Endothelial cell of umbilical vein (primary cell): ENCODE data around the gene ADGRD2. TPM values are rescaled to one million over a fixed set of nuclear protein-coding genes. Genes with fewer than 3 reads are reported as not detected.

Experiments used
- BruUV-seq: library from RNA; stranded (reverse); fragments of 400-500 nt; replicated peaks from 2 replicates; lab custom pipeline; 2021; lab: Mats Ljungman, UMichigan
- CTCF ChIA-PET: fragments of 300-600, 350-600 bp; sonication (Branson Sonifier 250); formaldehyde crosslinking; loops from one replicate; lab custom pipeline; 2021; ENCODE audit warnings: antibody characterized with exemption, inconsistent platforms; lab: Charles Lee
- POLR2A ChIA-PET: fragments of 300-600, 350-600 bp; sonication (Branson Sonifier 250); formaldehyde crosslinking; loops from one replicate; lab custom pipeline; 2021; ENCODE audit warnings: antibody characterized with exemption, inconsistent platforms; lab: Charles Lee
- DNase-seq: peaks from one replicate; pipeline ENCODE4 v3.0.0-alpha.2; 2011; ENCODE audit warnings: low read depth, low spot score
- FAIRE-seq: peaks from 2 replicates; lab custom pipeline; 2011; peaks lifted over from hg19 to GRCh38; lab: Jason Lieb, UNC
- H2AFZ ChIP-seq: 2 replicates; pipeline ENCODE4 v1.6.0; 2012; ENCODE audit warnings: low read depth, low read length, control low read depth, inconsistent platforms
- H3K27ac ChIP-seq: 2 replicates; pipeline ENCODE4 v1.5.1; 2011; ENCODE audit warnings: low read depth, mild to moderate bottlenecking, control low read depth, low read length, moderate library complexity; ENCODE audit not compliant: insufficient read depth
- H3K27me3 ChIP-seq, 2 experiments: 2 replicates each; pipeline versions ENCODE4 v1.6.0 to v1.6.1; 2011; ENCODE audit warnings: low read length in 2 of 2, mixed read lengths in 1 of 2; ENCODE audit not compliant: control insufficient read depth in 2 of 2, insufficient read depth in 2 of 2
- H3K36me3 ChIP-seq, 2 experiments: 2 replicates in 1 of 2; 3 replicates in 1 of 2; pipeline ENCODE4 v1.5.1; 2011; ENCODE audit warnings: low read length in 2 of 2, mild to moderate bottlenecking in 1 of 2, moderate library complexity in 1 of 2; ENCODE audit not compliant: control insufficient read depth in 2 of 2, insufficient read depth in 2 of 2; ENCODE audit errors: extremely low read depth in 1 of 2
- H3K4me1 ChIP-seq: 3 replicates; pipeline ENCODE4 v1.5.1; 2011; ENCODE audit warnings: mild to moderate bottlenecking, low read length; ENCODE audit not compliant: control insufficient read depth, insufficient read depth; ENCODE audit errors: extremely low read depth
- H3K4me2 ChIP-seq: 2 replicates; pipeline ENCODE4 v1.6.1; 2011; ENCODE audit warnings: low read length, control low read depth, mixed read lengths; ENCODE audit not compliant: insufficient read depth
- H3K4me3 ChIP-seq, 3 experiments: fragments of 200-600 bp in 1 of 3; sonication (generic), shearing (Covaris generic) in 1 of 3; replicated peaks in 1 of 3; 2 replicates each; pipeline ENCODE4 v1.5.1; 2011 to 2016; ENCODE audit warnings: control low read depth in 3 of 3, low read length in 3 of 3, mild to moderate bottlenecking in 2 of 3, inconsistent platforms in 1 of 3, low read depth in 1 of 3, moderate library complexity in 1 of 3; ENCODE audit not compliant: insufficient read depth in 1 of 3
- H3K79me2 ChIP-seq: 2 replicates; pipeline ENCODE4 v1.6.0; 2012; ENCODE audit warnings: low read length, inconsistent platforms; ENCODE audit not compliant: control insufficient read depth, insufficient read depth
- H3K9ac ChIP-seq: replicated peaks from 2 replicates; pipeline ENCODE3; 2011; ENCODE audit warnings: low read length, control low read depth; ENCODE audit not compliant: insufficient read depth; ENCODE audit errors: extremely low read depth
- H3K9me1 ChIP-seq: replicated peaks from 3 replicates; pipeline ENCODE4 v1.6.0; 2011; ENCODE audit warnings: mild to moderate bottlenecking, low read length; ENCODE audit not compliant: control insufficient read depth, insufficient read depth; ENCODE audit errors: extremely low read depth
- H3K9me3 ChIP-seq: replicated peaks from 2 replicates; pipeline ENCODE4 v1.5.1; 2012; ENCODE audit warnings: low read length, inconsistent platforms; ENCODE audit not compliant: control insufficient read depth, insufficient read depth
- H4K20me1 ChIP-seq: replicated peaks from 2 replicates; pipeline ENCODE3; 2011; ENCODE audit warnings: mild to moderate bottlenecking, low read length; ENCODE audit not compliant: control insufficient read depth, insufficient read depth; ENCODE audit errors: extremely low read depth
- CTCF ChIP-seq, 2 donors: IDR thresholded peaks; 1 replicate in 1 of 2; 2 replicates in 1 of 2; pipeline ENCODE4 v1.5.1; 2011; ENCODE audit warnings: low read length in 2 of 2, mild to moderate bottlenecking in 2 of 2, moderate library complexity in 2 of 2, control low read depth in 1 of 2, inconsistent platforms in 1 of 2, low read depth in 1 of 2; ENCODE audit not compliant: insufficient read depth in 1 of 2; ENCODE audit errors: extremely low read depth in 1 of 2
- EZH2 ChIP-seq: IDR thresholded peaks from 2 replicates; pipeline ENCODE4 v1.6.1; 2012; ENCODE audit warnings: borderline replicate concordance, low read depth, mild to moderate bottlenecking, moderate library complexity, low read length, inconsistent platforms; ENCODE audit not compliant: severe bottlenecking
- FOS ChIP-seq: IDR thresholded peaks from 2 replicates; pipeline ENCODE4 v1.6.1; 2011; ENCODE audit warnings: mild to moderate bottlenecking, low read length, moderate library complexity, borderline replicate concordance; ENCODE audit not compliant: insufficient read depth
- GATA2 ChIP-seq: IDR thresholded peaks from 2 replicates; pipeline ENCODE4 v1.7.0; 2011; ENCODE audit warnings: low read depth, mild to moderate bottlenecking, moderate library complexity, mixed read lengths, low read length; ENCODE audit not compliant: insufficient read length, insufficient read depth
- MAX ChIP-seq: IDR thresholded peaks from 2 replicates; pipeline ENCODE4 v1.6.1; 2011; ENCODE audit not compliant: insufficient read depth, insufficient read length
- MYC ChIP-seq: IDR thresholded peaks from one replicate; pipeline ENCODE4 v1.6.1; 2011; ENCODE audit warnings: mild to moderate bottlenecking, low read depth, low read length
- POLR2A ChIP-seq: IDR thresholded peaks from 2 replicates; pipeline ENCODE4 v1.6.1; 2012; ENCODE audit warnings: low read depth, mild to moderate bottlenecking, control low read depth, low read length
- POLR2AphosphoS5 ChIP-seq: IDR thresholded peaks from 2 replicates; pipeline ENCODE4 v1.6.1; 2012; ENCODE audit warnings: low read depth, mild to moderate bottlenecking, control low read depth, low read length, moderate library complexity; ENCODE audit not compliant: insufficient read depth
- dilution Hi-C: fragments of 300-500 bp; cut with MboI; formaldehyde crosslinking; loops from one replicate; pipeline ENCODE4 v1.15.0; 2019; ENCODE audit warnings: low sequenced_read_pairs; ENCODE audit not compliant: extremely low pct_ligation_motif_present
- intact Hi-C: fragments of 100-400 bp; cut with micrococcal nuclease; formaldehyde crosslinking; loops from one replicate; pipeline ENCODE4 v1.10.0; 2022
- polyA plus RNA-seq, 4 experiments: library from polyadenylated mRNA; depleted of rRNA in 3 of 4; stranded (reverse) in 3 of 4; unstranded in 1 of 4; fragments of >200 nt; gene quantifications; 2 replicates each; pipeline versions ENCODE4 v1.2.1 to v1.2.3, GENCODE V29; 2011 to 2012; ENCODE audit warnings: missing spikeins in 1 of 4
- total RNA-seq: library from RNA; stranded (reverse); gene quantifications from 2 replicates; pipeline ENCODE4 v1.2.3, GENCODE V29; 2021

The ADGRD2 gene
- total and polyA plus RNA-seq, 2 donors (not counting 3 experiments of a cell fraction or from before 2014, with no cell fraction given) = not detected

- ChIA-PET POLR2A (no interaction called here), CTCF (no interaction called here)
- intact Hi-C loops = no loop called here
These were observed 53.7 kb downstream of the ADGRD2 start for GRCh38 chr9:124503713-124504529.

GRCh38 chr9:124504530-124505005 lies 54.3 kb downstream of the ADGRD2 start:
- Histone ChIP-seq H3K9ac (no peak overlapping the region), H3K27me3 (peaks cover 41 to 50% of the 10 kb centered on the region in 2 experiments), H3K4me1 (no peaks in the 10 kb centered on the region), H2AFZ (no peak overlapping the region), H3K4me2 (no peak overlapping the region), H3K4me3 (no peak overlapping the region), H3K27ac (no peak overlapping the region), H3K9me3 (no peaks in the 10 kb centered on the region), H3K79me2 (no peaks in the 10 kb centered on the region), H3K36me3 (no peaks in the 10 kb centered on the region), H3K9me1 (no peaks in the 10 kb centered on the region), H4K20me1 (no peaks in the 10 kb centered on the region)
- TF ChIP-seq CTCF (IDR thresholded peaks at IDR 0.05; ENCODE audit: extremely low read depth in 1 of 2, insufficient read depth in 1 of 2, low read depth in 1 of 2, low read length in 2 of 2) (no peak), POLR2AphosphoS5 (no peak), MYC (no peak), MAX (no peak), FOS (no peak), GATA2 (no peak), EZH2 (peak; percentile 81), POLR2A (no peak)
- ChIA-PET CTCF (no interaction called here), POLR2A (no interaction called here)
- intact Hi-C loops (no loop called here), dilution Hi-C loops (no loop called here)
- no peak for DNase-seq
- BruUV-seq = no TSS peak
- no peak for FAIRE-seq

More at GRCh38 chr9:124503713-124504529, 53.7 kb downstream of the ADGRD2 start:
- H3K9me3 ChIP-seq = no peaks in the 10 kb centered on the region
- DNase-seq (no peak), FAIRE-seq (no peak)
- no peak overlapping the region for H3K4me3 ChIP-seq
- no peak overlapping the region for H3K27ac ChIP-seq
- TF ChIP-seq POLR2A (no peak), MAX (no peak), EZH2 (peak; percentile 98)
- H3K4me1 ChIP-seq = no peaks in the 10 kb centered on the region
- BruUV-seq = no TSS peak
- H2AFZ ChIP-seq = no peak overlapping the region
- no peaks in the 10 kb centered on the region for H3K9me1 ChIP-seq
- H3K4me2 ChIP-seq = no peak overlapping the region
- no peaks in the 10 kb centered on the region for H3K36me3 ChIP-seq
- H3K27me3 ChIP-seq = peaks cover 41 to 50% of the 10 kb centered on the region in 2 experiments
- no peaks in the 10 kb centered on the region for H3K79me2 ChIP-seq
- dilution Hi-C loops = no loop called here
- no peaks in the 10 kb centered on the region for H4K20me1 ChIP-seq
- no peak overlapping the region for H3K9ac ChIP-seq
